HepG2 (cell line): ENCODE results near the gene R3HDM4. TPM values are rescaled to one million over a fixed set of nuclear protein-coding genes. Genes with fewer than 3 reads are reported as not detected.
A peak's percentile ranks its signal among the peaks of the same experiment; 100 is the strongest.

Experiments
- CHD4 ChIP-seq: fragments of 200-600 bp; sonication (generic); IDR thresholded peaks from 2 replicates; pipeline ENCODE4 v1.7.0; 2017; ENCODE audit warnings: mild to moderate bottlenecking, low read length, borderline replicate concordance
- ELF4 ChIP-seq: sonication (generic); formaldehyde crosslinking; IDR thresholded peaks from 2 replicates; pipeline ENCODE4 v1.5.0; 2020; ENCODE audit warnings: missing genetic modification reagents, mild to moderate bottlenecking, moderate library complexity, borderline replicate concordance
- GMEB2 ChIP-seq: IDR thresholded peaks from 2 replicates; pipeline ENCODE4 v1.6.1; 2016; ENCODE audit warnings: missing biosample characterization, missing genetic modification reagents, low read depth
- GTF2F1 ChIP-seq: fragments of 150-350 bp; IDR thresholded peaks from 2 replicates; pipeline ENCODE4 v1.6.1; 2014; ENCODE audit warnings: low read length
- IKZF4 ChIP-seq: sonication (generic); formaldehyde crosslinking; IDR thresholded peaks from 2 replicates; pipeline ENCODE4 v1.5.1; 2020; ENCODE audit warnings: borderline replicate concordance, mild to moderate bottlenecking, low read depth, missing genetic modification reagents; ENCODE audit errors: not compliant biosample characterization
- MTF1 ChIP-seq: sonication (generic); formaldehyde crosslinking; IDR thresholded peaks from 2 replicates; pipeline ENCODE4 v1.5.0; 2020; ENCODE audit warnings: missing genetic modification reagents
- SP2 ChIP-seq: sonication (generic); formaldehyde crosslinking; IDR thresholded peaks from 2 replicates; pipeline ENCODE4 v1.5.1; 2020; ENCODE audit warnings: mild to moderate bottlenecking, missing genetic modification reagents
- SP5 ChIP-seq: IDR thresholded peaks from 2 replicates; pipeline ENCODE4 v1.6.1; 2016; ENCODE audit warnings: low read depth, borderline replicate concordance
- TBX2 ChIP-seq: sonication (generic); formaldehyde crosslinking; IDR thresholded peaks from 2 replicates; pipeline ENCODE4 v1.5.0; 2020; ENCODE audit warnings: missing genetic modification reagents, mild to moderate bottlenecking, borderline replicate concordance
- TCF12 ChIP-seq, 2 experiments: fragments of 450-650 bp in 1 of 2; sonication (generic) in 1 of 2; formaldehyde crosslinking in 1 of 2; IDR thresholded peaks; 2 replicates each; pipeline versions ENCODE4 v1.6.1 to v1.8.0; 2017 to 2022; ENCODE audit warnings: antibody characterized with exemption in 1 of 2, mild to moderate bottlenecking in 1 of 2, missing genetic modification reagents in 1 of 2, moderate library complexity in 1 of 2
- TEAD3 ChIP-seq: optimal IDR thresholded peaks from 2 replicates; pipeline ENCODE3; 2016; ENCODE audit warnings: borderline replicate concordance
- THAP7 ChIP-seq: sonication (generic); formaldehyde crosslinking; IDR thresholded peaks from 2 replicates; pipeline ENCODE4 v1.8.1; 2023; ENCODE audit warnings: mild to moderate bottlenecking, missing genetic modification reagents
- TSC22D2 ChIP-seq: sonication (generic); formaldehyde crosslinking; IDR thresholded peaks from 2 replicates; pipeline ENCODE4 v1.5.1; 2020; ENCODE audit warnings: missing genetic modification reagents, mild to moderate bottlenecking, borderline replicate concordance
- ZNF3 ChIP-seq: IDR thresholded peaks from 2 replicates; pipeline ENCODE4 v1.7.0; 2017; ENCODE audit warnings: inconsistent platforms
- ZNF441 ChIP-seq: sonication (generic); formaldehyde crosslinking; IDR thresholded peaks from 2 replicates; pipeline ENCODE4 v1.7.0; 2021; ENCODE audit warnings: missing genetic modification reagents, borderline replicate concordance
- ZNF501 ChIP-seq: sonication (generic); formaldehyde crosslinking; IDR thresholded peaks from 2 replicates; pipeline ENCODE4 v1.5.1; 2020; ENCODE audit warnings: mild to moderate bottlenecking, moderate library complexity, missing genetic modification reagents
- ZNF609 ChIP-seq: sonication (generic); formaldehyde crosslinking; IDR thresholded peaks from 2 replicates; pipeline ENCODE4 v1.4.0; 2020; ENCODE audit warnings: mild to moderate bottlenecking, missing genetic modification reagents, borderline replicate concordance
- ZNF639 ChIP-seq: conservative IDR thresholded peaks from 2 replicates; pipeline ENCODE4 v1.6.1; 2018; ENCODE audit warnings: missing genetic modification reagents
- polyA plus RNA-seq, 8 experiments: library from polyadenylated mRNA; depleted of rRNA in 3 of 8; stranded (reverse) in 7 of 8; unstranded in 1 of 8; fragments of >200 nt; fragmentation: Illumina TruSeq in 4 of 8; extraction: Trizol in 4 of 8; gene quantifications; 2 replicates each; pipeline versions ENCODE4 v1.2.1 to v1.2.3, GENCODE V29; 2011 to 2016; ENCODE audit warnings: low read depth in 4 of 8, missing spikeins in 1 of 8, mixed read lengths in 1 of 8; ENCODE audit not compliant: insufficient read depth in 1 of 8
- total RNA-seq, 5 experiments: library from RNA; depleted of rRNA; stranded (reverse); fragments of >200 nt; fragmentation: Illumina TruSeq; extraction: Trizol; gene quantifications; 2 replicates each; pipeline ENCODE4 v1.2.3, GENCODE V29; 2016; ENCODE audit warnings: low read depth in 1 of 5

Gene R3HDM4
- total and polyA plus RNA-seq, 2 of the 13 experiments (the other 11 are each of a cell fraction or from before 2014, with no cell fraction given) = 26.2 to 26.9 TPM

- TF ChIP-seq THAP7 (CRISPR knock-in tag) (peak; percentile 75; the same call in 1 of the 2 replicates), ZNF3 (CRISPR knock-in tag) (peak; percentile 49; the same call in 1 of the 2 replicates), TCF12 (IDR thresholded peaks at IDR 0.05) (no peak), TCF12 (CRISPR knock-in tag; IDR thresholded peaks at IDR 0.05) (peak; percentile 85; the same call in 1 of the 2 replicates), GTF2F1 (no peak), TEAD3 (CRISPR knock-in tag) (peak; percentile 84), SP5 (CRISPR knock-in tag) (peak; percentile 99), TBX2 (CRISPR knock-in tag) (peak; percentile 99), GMEB2 (CRISPR knock-in tag) (no peak), ZNF441 (CRISPR knock-in tag) (peak; percentile 87; the same call in 1 of the 2 replicates), SP2 (CRISPR knock-in tag) (no peak), ZNF609 (peak; percentile 93), ZNF501 (CRISPR knock-in tag) (peak; percentile 96), ZNF639 (CRISPR knock-in tag) (peak; percentile 72; the same call in 1 of the 2 replicates), CHD4 (no peak), ELF4 (CRISPR knock-in tag) (no peak), MTF1 (CRISPR knock-in tag) (0 out of 2 replicates have a peak, but pooled peaks have one; percentile 61), TSC22D2 (CRISPR knock-in tag) (peak; percentile 89; the same call in 1 of the 2 replicates), IKZF4 (peak; percentile 44)
Measured at GRCh38 chr19:934865-935479, 22.0 kb upstream of the R3HDM4 start (continued).
